ENCODE data around the gene EXOSC10.
"Not testable (repeated sequence)": the region's sequence is repeated elsewhere in the genome, so short reads cannot be mapped to it uniquely, and the experiment has no call there.

EXOSC10 gene

DNA sequence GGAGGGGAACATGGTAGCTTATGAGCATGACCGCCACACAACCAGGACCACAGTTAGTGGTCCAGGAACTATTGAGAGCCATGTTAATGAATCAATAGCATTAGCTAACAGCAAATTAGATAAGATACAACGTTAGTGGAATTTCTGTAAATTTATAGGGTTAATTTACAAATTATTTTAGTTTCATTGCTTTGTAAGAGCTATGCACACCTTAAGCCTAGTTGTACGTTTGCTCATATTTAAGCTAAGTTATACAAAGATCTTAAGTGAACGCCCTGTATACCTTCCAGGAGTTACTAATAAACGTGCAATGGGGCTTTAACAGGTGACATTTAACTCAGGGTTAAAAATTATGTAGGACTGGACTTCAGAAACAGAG is 749 bp downstream of the EXOSC10 start (continued):
- TF ChIP-seq WT1 (tag by site-specific recombination; IDR thresholded peaks at IDR 0.05): no peak
- TF ChIP-seq ZNF521 (tag by site-specific recombination; IDR thresholded peaks at IDR 0.05): no peak
- no peak for TF ChIP-seq ZNF292 (tag by site-specific recombination; IDR thresholded peaks at IDR 0.05; ENCODE audit: borderline replicate concordance, low read depth)

DNA sequence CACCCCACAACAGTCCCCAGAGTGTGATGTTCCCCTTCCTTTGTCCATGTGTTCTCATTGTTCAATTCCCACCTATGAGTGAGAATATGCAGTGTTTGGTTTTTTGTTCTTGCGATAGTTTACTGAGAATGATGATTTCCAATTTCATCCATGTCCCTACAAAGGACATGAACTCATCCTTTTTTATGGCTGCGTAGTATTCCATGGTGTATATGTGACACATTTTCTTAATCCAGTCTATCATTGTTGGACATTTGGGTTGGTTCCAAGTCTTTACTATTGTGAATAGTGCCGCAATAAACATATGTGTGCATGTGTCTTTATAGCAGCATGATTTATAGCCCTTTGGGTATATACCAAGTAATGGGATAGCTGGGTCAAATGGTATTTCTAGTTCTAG is 15.9 kb downstream of the EXOSC10 start:
- H3K9me3 ChIP-seq (ENCODE audit: control insufficient read depth, insufficient read depth, low read depth, low read length); H3K4me3 ChIP-seq (ENCODE audit: low read depth, low read length); POLR2A ChIA-PET; H3K27ac ChIP-seq (ENCODE audit: extremely low read depth, low read depth, low read length); H3K4me1 ChIP-seq (ENCODE audit: control insufficient read depth, insufficient read depth, low read length); CTCF ChIA-PET: not testable (repeated sequence)
- H3K36me3 ChIP-seq (ENCODE audit: control insufficient read depth in 2 of 2, insufficient read depth in 1 of 2, low read length in 2 of 2): peaks cover 38 to 70% of the 10 kb centered on the region in 2 experiments
- TF ChIP-seq, protein P1, sequence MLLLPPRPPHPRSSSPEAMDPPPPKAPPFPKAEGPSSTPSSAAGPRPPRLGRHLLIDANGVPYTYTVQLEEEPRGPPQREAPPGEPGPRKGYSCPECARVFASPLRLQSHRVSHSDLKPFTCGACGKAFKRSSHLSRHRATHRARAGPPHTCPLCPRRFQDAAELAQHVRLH (tag by site-specific recombination; IDR thresholded peaks at IDR 0.05): peak; percentile 63; the same call in 1 of the 2 replicates
- TF ChIP-seq, protein P2, sequence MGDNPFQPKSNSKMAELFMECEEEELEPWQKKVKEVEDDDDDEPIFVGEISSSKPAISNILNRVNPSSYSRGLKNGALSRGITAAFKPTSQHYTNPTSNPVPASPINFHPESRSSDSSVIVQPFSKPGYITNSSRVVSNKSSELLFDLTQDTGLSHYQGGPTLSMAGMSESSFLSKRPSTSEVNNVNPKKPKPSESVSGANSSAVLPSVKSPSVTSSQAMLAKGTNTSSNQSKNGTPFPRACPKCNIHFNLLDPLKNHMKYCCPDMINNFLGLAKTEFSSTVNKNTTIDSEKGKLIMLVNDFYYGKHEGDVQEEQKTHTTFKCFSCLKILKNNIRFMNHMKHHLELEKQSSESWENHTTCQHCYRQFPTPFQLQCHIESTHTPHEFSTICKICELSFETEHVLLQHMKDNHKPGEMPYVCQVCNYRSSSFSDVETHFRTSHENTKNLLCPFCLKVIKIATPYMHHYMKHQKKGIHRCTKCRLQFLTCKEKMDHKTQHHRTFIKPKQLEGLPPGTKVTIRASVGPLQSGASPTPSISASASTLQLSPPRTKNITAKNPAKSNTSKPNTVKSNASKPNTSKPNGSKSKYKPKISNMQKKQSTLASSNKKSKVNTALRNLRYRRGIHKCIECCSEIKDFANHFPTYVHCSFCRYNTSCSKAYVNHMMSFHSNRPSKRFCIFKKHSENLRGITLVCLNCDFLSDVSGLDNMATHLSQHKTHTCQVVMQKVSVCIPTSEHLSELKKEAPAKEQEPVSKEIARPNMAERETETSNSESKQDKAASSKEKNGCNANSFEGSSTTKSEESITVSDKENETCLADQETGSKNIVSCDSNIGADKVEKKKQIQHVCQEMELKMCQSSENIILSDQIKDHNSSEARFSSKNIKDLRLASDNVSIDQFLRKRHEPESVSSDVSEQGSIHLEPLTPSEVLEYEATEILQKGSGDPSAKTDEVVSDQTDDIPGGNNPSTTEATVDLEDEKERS (tag by site-specific recombination; IDR thresholded peaks at IDR 0.05): peak; percentile 72; the same call in 1 of the 2 replicates
- peak; percentile 100 for TF ChIP-seq ZNF146 (tag by site-specific recombination; IDR thresholded peaks at IDR 0.05)

DNA sequence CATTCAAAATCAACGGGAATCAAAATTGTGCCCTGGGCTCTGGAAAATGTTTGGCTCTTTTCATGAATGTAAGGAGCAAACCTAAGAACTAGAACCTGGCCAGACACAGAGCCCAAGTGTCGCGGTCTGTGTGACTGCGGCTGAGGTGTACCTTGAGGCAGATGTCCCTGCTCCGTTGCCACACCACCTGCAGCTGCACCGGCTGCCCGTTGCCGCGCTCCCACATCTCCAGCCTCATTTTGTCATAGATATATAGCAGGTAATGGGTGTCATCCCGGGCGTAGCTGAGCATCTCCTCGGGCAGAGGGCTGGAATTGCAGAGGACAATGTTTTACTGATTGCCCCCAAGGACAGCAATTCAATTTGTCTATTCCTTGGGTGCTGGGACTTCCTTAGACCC is 18.7 kb downstream of the EXOSC10 start:
- CTCF ChIA-PET: no interaction called here

DNA sequence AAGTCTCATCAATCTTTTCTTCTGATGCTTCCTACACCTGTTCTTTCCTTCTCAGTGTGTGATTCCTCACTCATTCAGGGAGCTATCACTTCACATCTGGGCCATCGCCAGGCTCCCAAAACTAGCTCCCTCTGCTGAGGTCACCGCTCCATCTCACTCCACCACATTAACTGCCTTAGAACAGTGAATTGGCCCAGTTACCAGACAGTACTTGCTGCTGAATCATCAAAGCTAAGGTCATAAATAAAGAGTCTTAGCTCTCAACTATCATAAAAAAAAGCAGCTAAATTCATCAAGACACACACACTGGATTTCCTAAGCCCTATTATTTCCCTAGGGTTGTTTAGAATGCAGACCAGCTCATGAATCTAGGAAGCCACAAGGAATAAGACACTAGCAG is 21.0 kb downstream of the EXOSC10 start:
- TF ChIP-seq ZNF660 (tag by site-specific recombination; IDR thresholded peaks at IDR 0.05): no peak
- no peak for TF ChIP-seq GLI2 (tag by site-specific recombination; IDR thresholded peaks at IDR 0.05; ENCODE audit: borderline replicate concordance, low read depth)
- no peak for TF ChIP-seq ZNF501 (tag by site-specific recombination; IDR thresholded peaks at IDR 0.05)
- no peak for TF ChIP-seq ZNF843 (tag by site-specific recombination; IDR thresholded peaks at IDR 0.05)
- POLR2A ChIA-PET: interaction anchor here (0.6 to 1.4 kb wide), 4 partner anchors 8 to 58 kb away, joined by 3 to 6 read pairs (median 3); partner anchors contain the start of gene EXOSC10
- Histone ChIP-seq H3K4me3 (ENCODE audit: low read depth, low read length) (no peak overlapping the region), H3K27ac (ENCODE audit: extremely low read depth, low read depth, low read length) (no peak overlapping the region), H3K9me3 (ENCODE audit: control insufficient read depth, insufficient read depth, low read depth, low read length) (no peaks in the 10 kb centered on the region), H3K36me3 (ENCODE audit: control insufficient read depth in 2 of 2, insufficient read depth in 1 of 2, low read length in 2 of 2) (peaks cover 58 to 94% of the 10 kb centered on the region in 2 experiments), H3K4me1 (ENCODE audit: control insufficient read depth, insufficient read depth, low read length) (no peaks in the 10 kb centered on the region)
- CTCF ChIA-PET: interaction anchor here (1.2 to 2.2 kb wide), 2 partner anchors 41 to 564 kb away, joined by 5 to 9 read pairs; no protein-coding TSS in a partner anchor

More for the DNA sequence above, 18.7 kb downstream of the EXOSC10 start:
- no peak overlapping the region for H3K4me3 ChIP-seq (ENCODE audit: low read depth, low read length)
- H3K36me3 ChIP-seq (ENCODE audit: control insufficient read depth in 2 of 2, insufficient read depth in 1 of 2, low read length in 2 of 2): peaks cover 37 to 73% of the 10 kb centered on the region in 2 experiments
- H3K9me3 ChIP-seq (ENCODE audit: control insufficient read depth, insufficient read depth, low read depth, low read length): no peaks in the 10 kb centered on the region
- POLR2A ChIA-PET: interaction anchor here (2.0 kb wide), 1 partner anchor 10 kb away, joined by 4 read pairs; no protein-coding TSS in a partner anchor
- no peaks in the 10 kb centered on the region for H3K4me1 ChIP-seq (ENCODE audit: control insufficient read depth, insufficient read depth, low read length)
- no peak overlapping the region for H3K27ac ChIP-seq (ENCODE audit: extremely low read depth, low read depth, low read length)
- TF ChIP-seq HOXD13 (CRISPR knock-in tag; IDR thresholded peaks at IDR 0.05; ENCODE audit: borderline replicate concordance): no peak
- no peak for TF ChIP-seq ZNF132 (tag by site-specific recombination; IDR thresholded peaks at IDR 0.05; ENCODE audit: borderline replicate concordance)
- TF ChIP-seq KLF10 (tag by site-specific recombination; IDR thresholded peaks at IDR 0.05): no peak
- TF ChIP-seq GFI1B (tag by site-specific recombination; IDR thresholded peaks at IDR 0.05): no peak
- no peak for TF ChIP-seq ZNF133 (tag by site-specific recombination; IDR thresholded peaks at IDR 0.05)
- TF ChIP-seq ZBTB8A (tag by site-specific recombination; IDR thresholded peaks at IDR 0.05): no peak
- TF ChIP-seq, protein P3, sequence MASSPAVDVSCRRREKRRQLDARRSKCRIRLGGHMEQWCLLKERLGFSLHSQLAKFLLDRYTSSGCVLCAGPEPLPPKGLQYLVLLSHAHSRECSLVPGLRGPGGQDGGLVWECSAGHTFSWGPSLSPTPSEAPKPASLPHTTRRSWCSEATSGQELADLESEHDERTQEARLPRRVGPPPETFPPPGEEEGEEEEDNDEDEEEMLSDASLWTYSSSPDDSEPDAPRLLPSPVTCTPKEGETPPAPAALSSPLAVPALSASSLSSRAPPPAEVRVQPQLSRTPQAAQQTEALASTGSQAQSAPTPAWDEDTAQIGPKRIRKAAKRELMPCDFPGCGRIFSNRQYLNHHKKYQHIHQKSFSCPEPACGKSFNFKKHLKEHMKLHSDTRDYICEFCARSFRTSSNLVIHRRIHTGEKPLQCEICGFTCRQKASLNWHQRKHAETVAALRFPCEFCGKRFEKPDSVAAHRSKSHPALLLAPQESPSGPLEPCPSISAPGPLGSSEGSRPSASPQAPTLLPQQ (tag by site-specific recombination; IDR thresholded peaks at IDR 0.05): no peak
- TF ChIP-seq ZNF274 (IDR thresholded peaks at IDR 0.05; ENCODE audit: low read length): no peak
- no peak for TF ChIP-seq ZNF274 (tag by site-specific recombination; IDR thresholded peaks at IDR 0.05; ENCODE audit: borderline replicate concordance)
- no peak for TF ChIP-seq ZFP69B (tag by site-specific recombination; IDR thresholded peaks at IDR 0.05)
- no peak for TF ChIP-seq ZBTB1 (tag by site-specific recombination; IDR thresholded peaks at IDR 0.05)
- no peak for TF ChIP-seq ZNF558 (tag by site-specific recombination; IDR thresholded peaks at IDR 0.05)
- no peak for TF ChIP-seq ZNF521 (tag by site-specific recombination; IDR thresholded peaks at IDR 0.05)
- TF ChIP-seq ZNF837 (tag by site-specific recombination; IDR thresholded peaks at IDR 0.05): no peak

DNA sequence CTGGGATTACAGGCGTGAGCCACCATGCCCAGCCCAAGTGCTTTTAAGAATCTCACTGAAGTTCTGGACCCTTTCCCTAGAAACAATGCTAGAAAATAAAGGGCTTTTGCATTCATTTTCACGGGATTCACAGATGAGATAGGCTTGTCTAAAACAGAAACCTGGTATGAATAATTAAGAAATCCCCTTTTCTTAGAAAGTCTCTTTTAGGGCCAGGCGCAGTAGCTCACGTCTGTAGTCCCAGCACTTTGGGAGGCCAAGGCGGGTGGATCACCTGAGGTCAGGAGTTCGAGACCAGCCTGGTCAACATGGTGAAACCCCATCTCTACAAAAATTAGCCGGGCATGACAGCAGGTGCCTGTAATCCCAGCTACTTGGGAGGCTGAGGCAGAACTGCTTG is 26.3 kb downstream of the EXOSC10 start:
- CTCF ChIA-PET: interaction anchor here (0.6 to 1.1 kb wide), 3 partner anchors 12 to 489 kb away, joined by 3 read pairs; no protein-coding TSS in a partner anchor

More for the DNA sequence above, 26.3 kb downstream of the EXOSC10 start:
- H3K27ac ChIP-seq (ENCODE audit: extremely low read depth, low read depth, low read length); H3K9me3 ChIP-seq (ENCODE audit: control insufficient read depth, insufficient read depth, low read depth, low read length); H3K4me3 ChIP-seq (ENCODE audit: low read depth, low read length); POLR2A ChIA-PET; H3K4me1 ChIP-seq (ENCODE audit: control insufficient read depth, insufficient read depth, low read length): not testable (repeated sequence)
- H3K36me3 ChIP-seq (ENCODE audit: control insufficient read depth in 2 of 2, insufficient read depth in 1 of 2, low read length in 2 of 2): peaks cover 67 to 98% of the 10 kb centered on the region in 2 experiments

Measured in HEK293 (cell line).